Hepatocyte (in vitro differentiated cells): ENCODE results near the gene PKN1. TPM values are rescaled to one million over a fixed set of nuclear protein-coding genes. Genes with fewer than 3 reads are reported as not detected.

Experiments
- DNase-seq: peaks from one replicate; pipeline ENCODE4 v3.0.0-alpha.2; 2016; ENCODE audit warnings: low spot score
- H2AFZ ChIP-seq: fragments of 200-600 bp; sonication (generic); 2 replicates; pipeline ENCODE4 v1.6.0; 2016; ENCODE audit warnings: antibody characterized with exemption, mild to moderate bottlenecking
- H3K27ac ChIP-seq: fragments of 200-600 bp; sonication (generic); 2 replicates; pipeline ENCODE4 v1.5.1; 2016; ENCODE audit warnings: mild to moderate bottlenecking
- H3K27me3 ChIP-seq: fragments of 200-600 bp; sonication (generic); 2 replicates; pipeline ENCODE4 v1.6.1; 2016
- H3K36me3 ChIP-seq: fragments of 200-600 bp; sonication (generic); replicated peaks from 2 replicates; pipeline ENCODE4 v1.5.1; 2016; ENCODE audit warnings: low read depth; ENCODE audit not compliant: insufficient read depth
- H3K4me1 ChIP-seq: fragments of 200-600 bp; sonication (generic); 2 replicates; pipeline ENCODE4 v1.5.1; 2016; ENCODE audit warnings: mild to moderate bottlenecking, moderate library complexity; ENCODE audit not compliant: insufficient read depth
- H3K4me2 ChIP-seq: fragments of 200-600 bp; sonication (generic); 2 replicates; pipeline ENCODE4 v1.6.0; 2016
- H3K4me3 ChIP-seq: fragments of 200-600 bp; sonication (generic); 2 replicates; pipeline ENCODE4 v1.5.1; 2016; ENCODE audit warnings: mild to moderate bottlenecking
- H3K79me2 ChIP-seq: fragments of 200-600 bp; sonication (generic); 2 replicates; pipeline ENCODE4 v1.6.0; 2017; ENCODE audit warnings: mild to moderate bottlenecking
- H3K9me2 ChIP-seq: fragments of 200-600 bp; sonication (generic); replicated peaks from 2 replicates; pipeline ENCODE4 v1.6.0; 2017; ENCODE audit warnings: mild to moderate bottlenecking; ENCODE audit not compliant: insufficient read depth
- H3K9me3 ChIP-seq: fragments of 200-600 bp; sonication (generic); 2 replicates; pipeline ENCODE4 v1.5.1; 2016; ENCODE audit warnings: low read depth, mild to moderate bottlenecking
- H4K20me1 ChIP-seq: fragments of 200-600 bp; sonication (generic); 2 replicates; pipeline ENCODE4 v1.6.0; 2016; ENCODE audit warnings: mild to moderate bottlenecking; ENCODE audit not compliant: insufficient read depth, poor library complexity, severe bottlenecking
- CTCF ChIP-seq: fragments of 200-600 bp; sonication (generic); IDR thresholded peaks from 2 replicates; pipeline ENCODE4 v1.5.1; 2016; ENCODE audit warnings: antibody characterized with exemption, mild to moderate bottlenecking; ENCODE audit not compliant: poor library complexity
- EZH2 ChIP-seq: fragments of 200-600 bp; sonication (generic); IDR thresholded peaks from 2 replicates; pipeline ENCODE4 v1.6.1; 2016; ENCODE audit warnings: antibody characterized with exemption, mild to moderate bottlenecking, borderline replicate concordance
- EZH2phosphoT487 ChIP-seq: fragments of 200-600 bp; sonication (generic); IDR thresholded peaks from one replicate; pipeline ENCODE4 v1.6.1; 2018; ENCODE audit warnings: antibody characterized with exemption, mild to moderate bottlenecking, low read depth, moderate library complexity; ENCODE audit not compliant: unreplicated experiment, severe bottlenecking
- WGBS: methylation state at CpG from one replicate; pipeline ENCODE4 v1.1.6; 2016; ENCODE audit warnings: low lambda C conversion rate; ENCODE audit errors: missing lambda C conversion rate; 5-methylcytosine and 5-hydroxymethylcytosine counted together
- polyA plus RNA-seq: library from polyadenylated mRNA; unstranded; fragments of >200 nt; fragmentation: Nextera tagmentation; extraction: Ambion mirVana; gene quantifications from 2 replicates; pipeline ENCODE4 v1.2.1, GENCODE V29; 2016
- total RNA-seq: library from RNA; depleted of rRNA; stranded (reverse); fragments of >200 nt; gene quantifications from 2 replicates; pipeline ENCODE4 v1.2.3, GENCODE V29; 2014

The PKN1 gene
- total and polyA plus RNA-seq, 2 experiments from 2014 or later = 57.4 to 83.3 TPM

GRCh38 chr19:14412324-14412995 is 20.6 kb upstream of the PKN1 start:
- WGBS = 94% methylated on average over 25 of the region's 25 CpGs
- Histone ChIP-seq H4K20me1 (peaks cover 66% of the 10 kb centered on the region), H3K36me3 (no peaks in the 10 kb centered on the region), H3K4me2 (no peak overlapping the region), H3K9me2 (no peaks in the 10 kb centered on the region), H3K4me3 (no peak overlapping the region), H3K27ac (no peak overlapping the region), H2AFZ (no peak overlapping the region), H3K4me1 (peaks cover 10% of the 10 kb centered on the region), H3K9me3 (no peaks in the 10 kb centered on the region), H3K79me2 (peaks cover 63% of the 10 kb centered on the region), H3K27me3 (no peaks in the 10 kb centered on the region)
- no peak for DNase-seq
- TF ChIP-seq EZH2 (no peak), EZH2phosphoT487 (no peak), CTCF (no peak)

- no peaks in the 10 kb centered on the region for H3K27me3 ChIP-seq
- no peak for DNase-seq
- no peak overlapping the region for H3K4me3 ChIP-seq
- TF ChIP-seq CTCF (no peak), EZH2 (no peak), EZH2phosphoT487 (no peak)
- H3K9me2 ChIP-seq = no peaks in the 10 kb centered on the region
- no peak overlapping the region for H2AFZ ChIP-seq
- H4K20me1 ChIP-seq = peaks cover 71% of the 10 kb centered on the region
- 90% methylated on average over 12 of the region's 15 CpGs for WGBS
- no peak overlapping the region for H3K27ac ChIP-seq
- H3K36me3 ChIP-seq = no peaks in the 10 kb centered on the region
- H3K9me3 ChIP-seq = no peaks in the 10 kb centered on the region
- H3K4me1 ChIP-seq = peaks cover 14% of the 10 kb centered on the region
- H3K4me2 ChIP-seq = no peak overlapping the region
- H3K79me2 ChIP-seq = peaks cover 70% of the 10 kb centered on the region
Observed at GRCh38 chr19:14412996-14413692, 20.0 kb upstream of the PKN1 start.

DNA sequence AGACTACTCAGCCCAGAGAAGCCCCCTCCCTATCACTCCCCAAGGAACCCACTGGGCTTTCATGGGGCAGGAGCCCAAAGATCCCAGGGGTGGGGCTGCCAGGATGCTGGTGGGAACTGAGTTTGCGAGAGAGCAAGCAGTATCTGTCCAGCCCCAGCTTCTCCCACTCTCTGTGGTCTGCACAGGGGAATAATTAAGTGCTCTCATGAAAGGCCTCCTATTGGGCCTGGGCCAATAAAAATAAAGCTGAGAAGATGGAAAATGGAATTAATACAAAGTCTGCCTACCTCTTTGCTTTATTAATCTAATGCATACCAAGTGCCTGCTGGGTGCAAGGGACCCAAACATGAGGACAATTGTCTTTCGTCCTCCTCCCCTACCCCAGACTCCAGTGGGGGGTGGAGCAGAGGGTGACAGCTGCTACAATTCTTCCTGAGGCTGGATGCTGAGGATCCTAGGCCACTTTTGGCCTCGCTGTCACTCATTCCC is 19.4 kb upstream of the PKN1 start:
- H3K9me3 ChIP-seq = no peaks in the 10 kb centered on the region
- no peak for TF ChIP-seq EZH2
- no peak for TF ChIP-seq EZH2phosphoT487
- no peak for TF ChIP-seq CTCF
- H3K27me3 ChIP-seq = no peaks in the 10 kb centered on the region
- DNase-seq = no peak
- no peak overlapping the region for H3K4me2 ChIP-seq
- WGBS = 84% methylated on average over 3 of the region's 3 CpGs
- peaks cover 76% of the 10 kb centered on the region for H3K79me2 ChIP-seq
- peaks cover 14% of the 10 kb centered on the region for H3K4me1 ChIP-seq
- H3K27ac ChIP-seq = no peak overlapping the region
- H3K36me3 ChIP-seq = no peaks in the 10 kb centered on the region
- H3K4me3 ChIP-seq = no peak overlapping the region
- no peak overlapping the region for H2AFZ ChIP-seq
- no peaks in the 10 kb centered on the region for H3K9me2 ChIP-seq
- H4K20me1 ChIP-seq = peaks cover 71% of the 10 kb centered on the region
